HCT116 (cell line): ENCODE results near the gene HOXC4. TPM values are rescaled to one million over a fixed set of nuclear protein-coding genes. Genes with fewer than 3 reads are reported as not detected.

Experiments used
- ATAC-seq: fragments of 200-7000 bp; cut with Tn5 transposase; 2 replicates; pipeline ENCODE4 v1.9.1; 2020; ENCODE audit warnings: mild to moderate bottlenecking, moderate library complexity
- BruUV-seq: library from RNA; stranded (reverse); fragments of 400-500 nt; replicated peaks from 2 replicates; lab custom pipeline; 2021; lab: Mats Ljungman, UMichigan
- CTCF ChIA-PET: fragments of 300-600 bp; sonication (Branson Sonifier 250); formaldehyde crosslinking; loops from one replicate; lab custom pipeline; 2021; ENCODE audit warnings: antibody characterized with exemption; lab: Charles Lee
- POLR2A ChIA-PET: fragments of 300-600, 350-600 bp; sonication (Branson Sonifier 250); formaldehyde crosslinking; loops from one replicate; lab custom pipeline; 2021; ENCODE audit warnings: antibody characterized with exemption; lab: Charles Lee
- RAD21 ChIA-PET, 2 experiments: fragments of 300-600 bp; sonication (Branson Sonifier 250); formaldehyde crosslinking; loops; one replicate each; lab custom pipeline; 2023; ENCODE audit warnings: low total read pairs in 2 of 2; ENCODE audit not compliant: uncharacterized antibody in 2 of 2, unreplicated experiment in 2 of 2, low non-redundant PET in 1 of 2; lab: Charles Lee
- DNase-seq: peaks from one replicate; pipeline ENCODE4 v3.0.0-alpha.2; 2010; ENCODE audit warnings: low read depth, low spot score
- H2AFZ ChIP-seq: fragments of 200-600 bp; shearing (Covaris generic), sonication (generic); 2 replicates; pipeline ENCODE4 v1.6.1; 2017; ENCODE audit warnings: low read depth, mixed run types, mixed read lengths, antibody characterized with exemption, low read length; ENCODE audit not compliant: poor library complexity, severe bottlenecking
- H3K27ac ChIP-seq: 2 replicates; pipeline ENCODE4 v1.5.1; 2012; ENCODE audit warnings: low read depth, low read length
- H3K27me3 ChIP-seq: fragments of 200-600 bp; sonication (generic); 2 replicates; pipeline ENCODE4 v1.6.1; 2016; ENCODE audit warnings: mixed run types, low read length, mixed read lengths; ENCODE audit not compliant: insufficient read depth
- H3K36me3 ChIP-seq, 2 experiments: fragments of 200-500 bp in 1 of 2; fragments of 200-600 bp in 1 of 2; sonication (Bioruptor generic) in 1 of 2; sonication (generic) in 1 of 2; 2 replicates each; pipeline versions ENCODE4 v1.5.1 to v1.6.1; 2014 to 2016; ENCODE audit warnings: low read length in 2 of 2, inconsistent platforms in 1 of 2, mixed read lengths in 1 of 2, mixed run types in 1 of 2; ENCODE audit not compliant: insufficient read depth in 2 of 2, control insufficient read depth in 1 of 2
- H3K4me1 ChIP-seq, 2 experiments: fragments of 200-600 bp in 1 of 2; sonication (generic) in 1 of 2; 2 replicates each; pipeline versions ENCODE4 v1.5.1 to v1.6.1; 2012 to 2017; ENCODE audit warnings: low read length in 2 of 2, inconsistent platforms in 1 of 2, mild to moderate bottlenecking in 1 of 2, mixed read lengths in 1 of 2, mixed run types in 1 of 2, moderate library complexity in 1 of 2; ENCODE audit not compliant: insufficient read depth in 2 of 2, control insufficient read depth in 1 of 2
- H3K4me2 ChIP-seq: fragments of 200-600 bp; sonication (generic); 2 replicates; pipeline ENCODE4 v1.6.1; 2017; ENCODE audit warnings: mixed run types, low read length, mixed read lengths
- H3K4me3 ChIP-seq, 2 experiments: fragments of 200-600 bp in 1 of 2; sonication (generic) in 1 of 2; replicated peaks in 1 of 2; 2 replicates each; pipeline ENCODE4 v1.5.1; 2011 to 2016; ENCODE audit warnings: low read length in 2 of 2, control low read depth in 1 of 2, low read depth in 1 of 2, mild to moderate bottlenecking in 1 of 2, mixed read lengths in 1 of 2, mixed run types in 1 of 2
- H3K79me2 ChIP-seq: fragments of 200-600 bp; sonication (generic); 2 replicates; pipeline ENCODE4 v1.6.1; 2017; ENCODE audit warnings: mild to moderate bottlenecking, mixed run types, low read length, moderate library complexity, mixed read lengths; ENCODE audit not compliant: insufficient read depth
- H3K9ac ChIP-seq: fragments of 200-600 bp; sonication (generic); 2 replicates; pipeline ENCODE4 v1.6.1; 2016; ENCODE audit warnings: low read length, mixed read lengths
- H3K9me2 ChIP-seq: fragments of 200-600 bp; sonication (generic), shearing (Covaris generic); 2 replicates; pipeline ENCODE4 v1.6.1; 2017; ENCODE audit warnings: mixed run types, mild to moderate bottlenecking, moderate library complexity; ENCODE audit not compliant: insufficient read depth
- H3K9me3 ChIP-seq, 2 experiments: fragments of 200-500 bp in 1 of 2; fragments of 200-600 bp in 1 of 2; sonication (Bioruptor generic) in 1 of 2; sonication (generic) in 1 of 2; 2 replicates each; pipeline ENCODE4 v1.6.1; 2014 to 2017; ENCODE audit warnings: low read length in 2 of 2, mixed read lengths in 2 of 2, inconsistent platforms in 1 of 2, low read depth in 1 of 2, mild to moderate bottlenecking in 1 of 2, mixed run types in 1 of 2, moderate library complexity in 1 of 2; ENCODE audit not compliant: control insufficient read depth in 1 of 2, insufficient read depth in 1 of 2
- H4K20me1 ChIP-seq: fragments of 200-600 bp; sonication (generic), shearing (Covaris generic); 2 replicates; pipeline ENCODE4 v1.6.1; 2017; ENCODE audit warnings: mixed run types, mild to moderate bottlenecking, moderate library complexity; ENCODE audit not compliant: insufficient read depth
- CBX3 ChIP-seq: IDR thresholded peaks from 2 replicates; pipeline ENCODE4 v1.6.1; 2012; ENCODE audit warnings: low read depth
- CEBPB ChIP-seq: IDR thresholded peaks from 2 replicates; pipeline ENCODE4 v1.6.1; 2012; ENCODE audit warnings: low read depth
- ELF1 ChIP-seq: IDR thresholded peaks from 2 replicates; pipeline ENCODE4 v1.6.1; 2012; ENCODE audit warnings: low read depth, borderline replicate concordance
- EZH2phosphoT487 ChIP-seq: fragments of 200-600 bp; IDR thresholded peaks from 2 replicates; pipeline ENCODE4 v1.6.1; 2018; ENCODE audit warnings: antibody characterized with exemption, borderline replicate concordance
- FOSL1 ChIP-seq: IDR thresholded peaks from 2 replicates; pipeline ENCODE4 v1.6.1; 2012; ENCODE audit warnings: low read depth
- JUND ChIP-seq: IDR thresholded peaks from 2 replicates; pipeline ENCODE4 v1.6.1; 2012
- POLR2A ChIP-seq: IDR thresholded peaks from 2 replicates; pipeline ENCODE4 v1.7.0; 2011; ENCODE audit warnings: borderline replicate concordance; ENCODE audit not compliant: insufficient read depth, insufficient read length; ENCODE audit errors: extremely low read depth
- SIN3A ChIP-seq: IDR thresholded peaks from 2 replicates; pipeline ENCODE4 v1.6.1; 2012; ENCODE audit warnings: low read depth
- SP1 ChIP-seq: IDR thresholded peaks from 2 replicates; pipeline ENCODE4 v1.6.1; 2012; ENCODE audit warnings: low read depth
- SRF ChIP-seq: IDR thresholded peaks from 2 replicates; pipeline ENCODE4 v1.6.1; 2012; ENCODE audit warnings: low read depth
- TCF7L2 ChIP-seq: IDR thresholded peaks from 2 replicates; pipeline ENCODE4 v1.7.0; 2011; ENCODE audit warnings: borderline replicate concordance, inconsistent platforms; ENCODE audit not compliant: insufficient read depth, insufficient read length; ENCODE audit errors: extremely low read depth
- ZNF274 ChIP-seq: fragments of 200-500 bp; sonication (Bioruptor generic); IDR thresholded peaks from 2 replicates; pipeline ENCODE4 v1.6.1; 2014; ENCODE audit warnings: mild to moderate bottlenecking, low read depth, low read length, inconsistent platforms
- intact Hi-C: fragments of 100-400 bp; cut with micrococcal nuclease; formaldehyde crosslinking; loops from 2 replicates; pipeline ENCODE4 v1.10.0; 2022
- total RNA-seq: library from RNA; stranded (reverse); gene quantifications from one replicate; pipeline ENCODE4 v1.2.1, GENCODE V29; 2021; ENCODE audit not compliant: unreplicated experiment
- TF ChIP-seq, protein P1 (sequence below): IDR thresholded peaks from 2 replicates; pipeline ENCODE4 v1.6.1; 2011; ENCODE audit warnings: mild to moderate bottlenecking, low read length, moderate library complexity; ENCODE audit not compliant: insufficient replicate concordance; ENCODE audit errors: extremely low read depth
- TF ChIP-seq, protein P2 (sequence below): IDR thresholded peaks from 2 replicates; pipeline ENCODE4 v1.6.1; 2012; ENCODE audit warnings: low read depth

Gene HOXC4
- total RNA-seq, 1 experiment from 2014 or later, result 1.5 TPM

DNA sequence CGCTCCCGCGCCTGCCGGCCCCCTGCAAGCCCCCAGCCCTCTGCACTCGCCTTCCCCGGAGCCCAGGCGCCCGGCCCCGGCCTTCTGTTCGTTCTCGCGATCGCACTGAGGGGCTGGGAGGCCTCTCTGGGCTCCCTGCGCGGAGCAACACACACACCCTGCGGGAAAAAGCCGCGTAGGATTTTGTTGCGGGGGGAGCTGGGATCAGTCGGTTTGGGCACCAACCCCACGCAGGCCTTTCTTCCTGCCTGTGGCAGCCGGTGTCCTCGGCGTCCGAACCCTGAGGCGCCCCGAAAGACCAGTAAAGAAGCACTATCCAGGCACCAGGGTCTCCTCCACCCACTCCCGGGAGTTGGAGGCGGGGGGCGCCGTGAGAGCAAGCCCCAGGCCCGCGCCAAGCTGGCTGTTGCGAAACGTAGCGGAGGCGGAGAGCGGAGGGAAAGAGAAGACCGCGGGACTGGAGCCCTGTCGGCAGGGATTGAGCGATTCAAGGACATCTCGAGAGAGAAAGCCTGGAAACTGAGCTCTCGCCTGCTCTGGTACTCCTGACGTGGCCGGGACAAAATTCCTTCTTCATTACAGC is 22.7 kb upstream of the HOXC4 start:
- H2AFZ ChIP-seq, result no peak overlapping the region
- TF ChIP-seq ZNF274 (no peak), POLR2A (no peak), FOSL1 (no peak), CBX3 (no peak), EZH2phosphoT487 (no peak), TCF7L2 (no peak)
- TF ChIP-seq, all 23 proteins: peak for 0
- ChIA-PET RAD21 (interaction anchor here in 1 of 2 experiments (1.6 kb wide), 1 partner anchor 170 kb away, joined by 9 read pairs; no protein-coding TSS in a partner anchor), POLR2A (no interaction called here), CTCF (interaction anchor here (2.5 to 3.5 kb wide), 3 partner anchors 9 to 171 kb away, joined by 38 to 40 read pairs (median 38); no protein-coding TSS in a partner anchor)
- no peaks in the 10 kb centered on the region for H3K27me3 ChIP-seq
- H3K9me2 ChIP-seq, result no peaks in the 10 kb centered on the region
- no TSS peak for BruUV-seq
- H3K9me3 ChIP-seq, result no peaks in the 10 kb centered on the region
- no peak overlapping the region for H3K9ac ChIP-seq
- DNase-seq, result no peak
- H3K36me3 ChIP-seq, result no peaks in the 10 kb centered on the region
- H3K4me2 ChIP-seq, result no peak overlapping the region
- no peak overlapping the region for H3K27ac ChIP-seq
- intact Hi-C loops, result loop anchor here (5.0 kb wide), 1 partner anchor 106 kb away; no protein-coding TSS in a partner anchor
- H4K20me1 ChIP-seq, result no peaks in the 10 kb centered on the region
- H3K79me2 ChIP-seq, result no peaks in the 10 kb centered on the region
- peaks cover 7 to 20% of the 10 kb centered on the region in 2 experiments for H3K4me1 ChIP-seq
- no peak for ATAC-seq
- no peak overlapping the region for H3K4me3 ChIP-seq

DNA sequence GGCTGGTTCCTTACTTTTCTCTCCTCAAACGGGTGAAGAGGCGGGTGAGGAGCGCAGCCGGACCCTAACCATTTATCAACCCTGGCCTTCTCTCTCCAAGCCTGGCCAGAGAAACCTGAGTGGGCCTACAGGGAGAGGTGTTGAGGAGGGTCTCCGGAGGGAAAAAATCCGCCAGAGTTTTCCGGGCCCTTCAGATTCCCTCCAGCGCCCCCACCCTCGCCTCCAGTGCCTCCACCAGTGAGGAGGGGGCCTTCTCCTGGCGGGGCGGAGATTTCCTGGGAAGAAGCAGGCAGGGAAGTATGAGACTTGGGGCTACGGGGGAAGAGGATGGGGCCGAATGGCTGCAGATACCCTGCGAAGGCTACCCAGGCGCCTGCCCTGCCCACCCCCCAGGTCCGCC is 22.2 kb upstream of the HOXC4 start:
- Histone ChIP-seq H4K20me1 (no peaks in the 10 kb centered on the region), H2AFZ (no peak overlapping the region), H3K4me2 (no peak overlapping the region), H3K9ac (no peak overlapping the region), H3K9me2 (no peaks in the 10 kb centered on the region), H3K27ac (no peak overlapping the region), H3K4me1 (peaks cover 7 to 21% of the 10 kb centered on the region in 2 experiments), H3K4me3 (no peak overlapping the region), H3K79me2 (no peaks in the 10 kb centered on the region), H3K27me3 (no peaks in the 10 kb centered on the region), H3K36me3 (no peaks in the 10 kb centered on the region), H3K9me3 (no peaks in the 10 kb centered on the region)
- POLR2A ChIA-PET, result no interaction called here
- CTCF ChIA-PET, result interaction anchor here (0.6 to 3.5 kb wide), 9 partner anchors 9 to 249 kb away, joined by 3 to 43 read pairs (median 9); partner anchors contain the start of genes HNRNPA1 and HOXC10
- DNase-seq (no peak), ATAC-seq (no peak)
- intact Hi-C loops, result loop anchor here (5.0 kb wide), 1 partner anchor 106 kb away; no protein-coding TSS in a partner anchor
- RAD21 ChIA-PET, result interaction anchor here (1.6 to 3.0 kb wide), 2 partner anchors 107 to 170 kb away, joined by 9 to 12 read pairs; no protein-coding TSS in a partner anchor
- BruUV-seq, result no TSS peak
- no peak for TF ChIP-seq CEBPB
- TF ChIP-seq SRF, result no peak
- TF ChIP-seq ELF1, result no peak
- TF ChIP-seq, protein P1, sequence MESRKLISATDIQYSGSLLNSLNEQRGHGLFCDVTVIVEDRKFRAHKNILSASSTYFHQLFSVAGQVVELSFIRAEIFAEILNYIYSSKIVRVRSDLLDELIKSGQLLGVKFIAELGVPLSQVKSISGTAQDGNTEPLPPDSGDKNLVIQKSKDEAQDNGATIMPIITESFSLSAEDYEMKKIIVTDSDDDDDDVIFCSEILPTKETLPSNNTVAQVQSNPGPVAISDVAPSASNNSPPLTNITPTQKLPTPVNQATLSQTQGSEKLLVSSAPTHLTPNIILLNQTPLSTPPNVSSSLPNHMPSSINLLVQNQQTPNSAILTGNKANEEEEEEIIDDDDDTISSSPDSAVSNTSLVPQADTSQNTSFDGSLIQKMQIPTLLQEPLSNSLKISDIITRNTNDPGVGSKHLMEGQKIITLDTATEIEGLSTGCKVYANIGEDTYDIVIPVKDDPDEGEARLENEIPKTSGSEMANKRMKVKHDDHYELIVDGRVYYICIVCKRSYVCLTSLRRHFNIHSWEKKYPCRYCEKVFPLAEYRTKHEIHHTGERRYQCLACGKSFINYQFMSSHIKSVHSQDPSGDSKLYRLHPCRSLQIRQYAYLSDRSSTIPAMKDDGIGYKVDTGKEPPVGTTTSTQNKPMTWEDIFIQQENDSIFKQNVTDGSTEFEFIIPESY, result no peak
- TF ChIP-seq, protein P2, sequence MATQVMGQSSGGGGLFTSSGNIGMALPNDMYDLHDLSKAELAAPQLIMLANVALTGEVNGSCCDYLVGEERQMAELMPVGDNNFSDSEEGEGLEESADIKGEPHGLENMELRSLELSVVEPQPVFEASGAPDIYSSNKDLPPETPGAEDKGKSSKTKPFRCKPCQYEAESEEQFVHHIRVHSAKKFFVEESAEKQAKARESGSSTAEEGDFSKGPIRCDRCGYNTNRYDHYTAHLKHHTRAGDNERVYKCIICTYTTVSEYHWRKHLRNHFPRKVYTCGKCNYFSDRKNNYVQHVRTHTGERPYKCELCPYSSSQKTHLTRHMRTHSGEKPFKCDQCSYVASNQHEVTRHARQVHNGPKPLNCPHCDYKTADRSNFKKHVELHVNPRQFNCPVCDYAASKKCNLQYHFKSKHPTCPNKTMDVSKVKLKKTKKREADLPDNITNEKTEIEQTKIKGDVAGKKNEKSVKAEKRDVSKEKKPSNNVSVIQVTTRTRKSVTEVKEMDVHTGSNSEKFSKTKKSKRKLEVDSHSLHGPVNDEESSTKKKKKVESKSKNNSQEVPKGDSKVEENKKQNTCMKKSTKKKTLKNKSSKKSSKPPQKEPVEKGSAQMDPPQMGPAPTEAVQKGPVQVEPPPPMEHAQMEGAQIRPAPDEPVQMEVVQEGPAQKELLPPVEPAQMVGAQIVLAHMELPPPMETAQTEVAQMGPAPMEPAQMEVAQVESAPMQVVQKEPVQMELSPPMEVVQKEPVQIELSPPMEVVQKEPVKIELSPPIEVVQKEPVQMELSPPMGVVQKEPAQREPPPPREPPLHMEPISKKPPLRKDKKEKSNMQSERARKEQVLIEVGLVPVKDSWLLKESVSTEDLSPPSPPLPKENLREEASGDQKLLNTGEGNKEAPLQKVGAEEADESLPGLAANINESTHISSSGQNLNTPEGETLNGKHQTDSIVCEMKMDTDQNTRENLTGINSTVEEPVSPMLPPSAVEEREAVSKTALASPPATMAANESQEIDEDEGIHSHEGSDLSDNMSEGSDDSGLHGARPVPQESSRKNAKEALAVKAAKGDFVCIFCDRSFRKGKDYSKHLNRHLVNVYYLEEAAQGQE, result no peak
- no peak for TF ChIP-seq SP1
- no peak for TF ChIP-seq JUND
- TF ChIP-seq TCF7L2, result no peak
- no peak for TF ChIP-seq POLR2A
- no peak for TF ChIP-seq SIN3A
- no peak for TF ChIP-seq FOSL1
